ENCODE results near the gene SIN3A.
"Not testable (repeated sequence)": the region's sequence is repeated elsewhere in the genome, so short reads cannot be mapped to it uniquely, and the experiment has no call there.

Gene SIN3A

GRCh38 chr15:75451674-75452363 is at the start of gene SIN3A:
Gene SIN3A, minus strand, starts transcription at chr15:75451690. Its CDS starts 21,315 bp downstream, at chr15:75430375.
- peak; percentile 99 for DNase-seq (ENCODE audit: low read depth in 1 of 2, low spot score in 1 of 2)

DNA sequence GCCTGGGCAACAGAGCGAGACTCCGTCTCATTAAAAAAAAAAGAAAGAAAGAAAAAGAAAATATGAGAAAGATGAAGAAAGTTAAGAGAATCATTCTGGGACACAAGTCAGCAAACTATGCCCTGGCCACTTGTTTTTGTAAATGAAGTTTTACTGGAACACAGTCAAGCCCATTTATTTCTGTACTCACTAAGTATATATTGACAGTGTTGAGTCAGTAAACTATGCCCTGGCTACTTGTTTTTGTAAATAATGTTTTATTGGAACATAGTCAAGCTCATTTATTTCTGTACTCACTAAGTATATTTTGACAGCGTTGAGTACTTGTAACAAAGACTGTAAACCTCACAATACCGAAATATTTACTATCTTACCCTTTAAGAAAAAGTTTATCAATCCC is 42.2 kb upstream of the SIN3A start:
- no peak for DNase-seq (ENCODE audit: low read depth in 1 of 2, low spot score in 1 of 2)

GRCh38 chr15:75483961-75484360 is 32.5 kb upstream of the SIN3A start:
- DNase-seq (ENCODE audit: low read depth in 1 of 2, low spot score in 1 of 2): no peak

DNA sequence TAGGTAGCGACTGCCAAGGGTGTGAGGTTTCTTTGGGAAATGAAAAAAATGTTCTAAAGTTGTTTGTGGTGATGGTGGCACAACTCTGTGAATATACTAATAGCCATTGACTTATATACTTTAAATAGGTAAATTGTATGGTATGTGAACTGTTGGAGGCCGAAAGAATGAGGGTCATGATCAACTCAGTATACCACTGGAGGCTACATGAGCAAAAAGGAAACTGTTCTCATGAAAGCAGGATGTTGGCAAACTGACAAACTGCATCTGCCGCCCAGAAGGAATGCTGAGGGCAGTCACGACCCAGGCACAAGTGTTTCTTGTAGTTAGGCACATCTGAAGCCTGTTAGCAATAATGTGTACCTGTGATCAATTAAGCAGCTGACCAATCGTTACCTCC is 32.1 kb upstream of the SIN3A start:
- not testable (repeated sequence) for DNase-seq (ENCODE audit: low read depth in 1 of 2, low spot score in 1 of 2)

DNA sequence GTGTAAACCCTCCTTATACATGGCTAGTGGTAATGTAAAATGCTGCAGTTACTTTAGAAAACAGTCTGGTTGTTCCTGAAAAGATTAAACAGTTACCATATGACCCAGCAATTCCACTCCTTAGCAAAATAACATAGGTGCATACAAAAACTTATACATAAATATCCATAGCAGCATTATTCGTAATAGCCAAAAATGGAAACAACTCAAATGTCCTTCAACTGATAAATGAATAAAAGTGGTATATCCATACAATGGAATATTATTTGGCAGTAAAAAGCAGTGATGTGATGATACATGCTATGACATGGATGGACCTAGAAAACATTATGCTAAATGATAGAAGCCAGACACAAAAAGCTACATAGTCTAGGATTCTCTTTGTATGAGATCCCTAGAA is 31.6 kb upstream of the SIN3A start:
- no peak for DNase-seq (ENCODE audit: low read depth in 1 of 2, low spot score in 1 of 2)

- DNase-seq (ENCODE audit: low read depth in 1 of 2, low spot score in 1 of 2): not testable (repeated sequence)
Observed at GRCh38 chr15:75480463-75480862, 29.0 kb upstream of the SIN3A start.

GRCh38 chr15:75479670-75480069 is 28.2 kb upstream of the SIN3A start:
- no peak for DNase-seq (ENCODE audit: low read depth in 1 of 2, low spot score in 1 of 2)

DNA sequence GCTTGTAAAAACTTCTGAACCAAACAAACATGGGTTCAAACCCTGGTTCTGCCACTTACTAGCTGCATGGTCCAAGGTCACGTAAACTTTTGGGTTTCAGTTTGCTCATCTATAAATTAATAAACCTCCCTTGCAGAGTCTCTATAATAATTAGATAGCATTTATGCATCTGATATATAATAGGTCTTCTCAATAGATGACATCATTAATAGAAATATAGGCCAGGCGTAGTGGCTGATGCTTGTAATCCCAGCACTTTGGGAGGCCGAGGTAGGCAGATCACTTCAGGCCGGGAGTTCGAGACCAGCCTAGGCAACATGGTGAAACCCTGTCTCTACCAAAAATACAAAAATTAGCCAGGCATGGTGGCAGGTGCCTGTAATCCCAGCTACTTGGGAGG is 25.6 kb upstream of the SIN3A start:
- DNase-seq (ENCODE audit: low read depth in 1 of 2, low spot score in 1 of 2): not testable (repeated sequence)

DNA sequence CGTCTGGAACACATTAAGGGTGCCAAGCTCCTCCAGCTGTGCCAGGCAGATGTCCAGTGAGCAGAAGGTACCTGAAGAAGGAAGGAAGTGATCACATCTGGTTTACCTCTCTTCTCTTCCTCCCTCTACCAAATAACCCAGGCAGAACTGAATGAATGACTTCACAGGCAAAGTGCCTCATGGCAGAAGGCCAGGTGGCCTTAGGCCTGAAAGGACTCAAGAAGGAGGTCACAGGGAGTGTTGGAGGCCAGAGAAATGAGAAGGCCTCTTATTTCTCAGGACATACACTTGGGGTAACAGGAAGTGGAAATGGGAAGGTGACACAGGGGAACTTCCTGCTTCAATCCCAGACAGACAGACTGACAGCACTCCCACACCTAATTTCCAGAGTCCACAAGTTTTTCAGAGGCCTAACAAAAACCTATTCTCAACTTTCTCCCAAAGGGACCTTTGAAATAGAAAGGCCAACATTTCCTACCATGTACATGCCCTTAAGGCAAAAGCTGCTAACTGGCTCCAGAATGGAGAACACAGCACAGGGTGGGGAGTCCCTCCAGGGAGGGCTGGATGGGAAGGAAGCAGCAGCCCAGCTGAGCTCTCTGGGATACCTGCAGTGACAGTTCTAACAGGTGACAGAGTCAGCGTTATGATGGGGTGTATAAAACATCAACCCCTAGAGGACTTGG is 17.6 kb upstream of the SIN3A start:
- DNase-seq (ENCODE audit: low read depth in 1 of 2, low spot score in 1 of 2): no peak

DNA sequence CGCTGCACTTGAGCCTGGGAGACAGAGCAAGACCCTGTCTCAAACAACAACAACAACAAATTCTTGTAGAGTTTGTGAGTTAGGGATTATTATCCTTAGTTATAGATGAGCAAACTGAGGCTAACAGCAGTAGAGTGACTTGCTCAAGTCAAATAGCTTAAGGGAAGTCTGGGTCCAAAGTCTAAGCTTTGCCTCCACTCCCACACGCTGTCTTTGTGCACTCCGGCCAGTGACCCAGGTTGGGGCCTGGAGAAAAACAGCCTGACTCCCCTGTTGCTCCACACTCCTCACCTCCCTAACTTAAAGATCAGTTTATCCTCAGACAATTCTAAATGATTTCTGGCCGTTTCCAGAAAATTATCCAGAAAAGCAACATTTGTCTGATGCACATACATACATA is 9.2 kb upstream of the SIN3A start:
- DNase-seq (ENCODE audit: low read depth in 1 of 2, low spot score in 1 of 2): no peak

DNA sequence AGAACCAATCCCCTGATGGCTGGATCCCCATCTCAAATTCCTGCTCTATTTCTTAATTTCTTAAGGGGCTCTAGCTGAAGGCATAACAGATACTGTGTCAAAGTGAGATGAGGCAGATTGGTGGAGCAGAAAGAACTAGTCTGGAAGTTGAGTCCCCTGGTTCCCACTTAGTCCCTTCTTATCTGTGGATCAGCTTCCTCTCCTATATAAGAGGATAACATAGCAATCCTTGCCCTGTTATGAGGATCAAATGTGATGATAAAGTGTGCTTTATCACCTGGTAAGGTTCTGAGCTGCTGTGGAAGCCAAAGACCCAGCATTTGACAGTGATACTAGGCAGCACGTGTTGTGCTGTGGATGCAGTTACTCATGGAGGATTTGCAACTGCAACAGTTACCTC is 8.1 kb upstream of the SIN3A start:
- DNase-seq (ENCODE audit: low read depth in 1 of 2, low spot score in 1 of 2): no peak

- DNase-seq (ENCODE audit: low read depth in 1 of 2, low spot score in 1 of 2): no peak
Observed at GRCh38 chr15:75456710-75457109, 5.2 kb upstream of the SIN3A start.

DNA sequence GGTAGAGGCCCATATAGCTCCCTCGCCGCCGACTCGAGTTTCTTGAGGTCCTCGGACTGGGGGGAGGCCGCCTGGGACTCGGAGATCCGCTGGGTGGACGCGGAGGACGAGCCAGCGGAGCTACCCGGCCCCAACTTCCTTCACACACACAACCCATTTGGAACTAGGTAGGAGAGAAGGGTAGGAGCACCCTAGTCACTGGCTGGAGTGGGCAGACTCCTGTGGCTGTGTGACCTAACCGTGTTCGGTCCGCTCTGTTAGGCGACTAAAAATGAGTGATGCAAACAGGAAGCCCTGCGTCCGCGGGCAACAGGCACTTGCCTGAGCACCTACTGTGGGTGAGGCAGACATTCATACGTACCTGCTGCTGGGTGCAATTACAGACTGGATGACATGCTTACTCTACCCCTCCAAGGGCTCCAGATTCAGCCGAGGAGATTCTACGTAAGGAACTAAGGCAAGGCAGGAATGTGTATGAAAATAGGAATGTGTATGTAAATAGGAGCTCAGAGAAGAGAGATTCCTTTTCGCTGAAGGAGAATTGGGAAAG is 4.6 kb upstream of the SIN3A start:
- no peak for DNase-seq (ENCODE audit: low read depth in 1 of 2, low spot score in 1 of 2)

DNA sequence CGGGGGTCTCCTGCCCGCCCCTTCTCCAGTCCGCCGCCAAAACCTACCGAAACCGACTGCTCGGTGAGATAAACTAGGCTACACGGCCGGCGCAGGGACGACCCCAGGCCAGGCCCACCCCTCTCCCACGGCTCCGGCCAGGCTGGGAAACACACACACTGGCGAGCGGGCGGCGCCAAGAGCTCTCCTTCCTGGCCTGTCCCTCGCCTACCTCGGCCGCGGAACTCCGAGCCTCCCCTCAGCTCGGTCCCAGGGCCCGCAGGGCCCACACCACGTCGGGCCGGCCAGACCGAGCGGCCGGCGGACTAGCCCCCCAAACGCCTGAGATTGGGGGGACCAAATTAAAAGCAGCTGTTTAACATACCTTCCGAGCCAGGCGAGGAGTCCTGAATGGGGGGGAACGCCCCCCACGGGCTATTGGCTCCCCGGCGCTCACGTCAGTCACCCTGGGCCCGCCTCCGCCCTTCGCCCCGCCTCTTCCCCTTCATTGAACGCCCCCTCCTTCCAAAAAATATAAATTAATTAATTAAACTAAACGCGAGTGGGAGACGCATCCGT is 4.0 kb upstream of the SIN3A start:
- DNase-seq (ENCODE audit: low read depth in 1 of 2, low spot score in 1 of 2): peak; percentile 73 to 84

GRCh38 chr15:75454471-75455378 is 3.2 kb upstream of the SIN3A start:
- peak; percentile 63 to 70 for DNase-seq (ENCODE audit: low read depth in 1 of 2, low spot score in 1 of 2)

DNA sequence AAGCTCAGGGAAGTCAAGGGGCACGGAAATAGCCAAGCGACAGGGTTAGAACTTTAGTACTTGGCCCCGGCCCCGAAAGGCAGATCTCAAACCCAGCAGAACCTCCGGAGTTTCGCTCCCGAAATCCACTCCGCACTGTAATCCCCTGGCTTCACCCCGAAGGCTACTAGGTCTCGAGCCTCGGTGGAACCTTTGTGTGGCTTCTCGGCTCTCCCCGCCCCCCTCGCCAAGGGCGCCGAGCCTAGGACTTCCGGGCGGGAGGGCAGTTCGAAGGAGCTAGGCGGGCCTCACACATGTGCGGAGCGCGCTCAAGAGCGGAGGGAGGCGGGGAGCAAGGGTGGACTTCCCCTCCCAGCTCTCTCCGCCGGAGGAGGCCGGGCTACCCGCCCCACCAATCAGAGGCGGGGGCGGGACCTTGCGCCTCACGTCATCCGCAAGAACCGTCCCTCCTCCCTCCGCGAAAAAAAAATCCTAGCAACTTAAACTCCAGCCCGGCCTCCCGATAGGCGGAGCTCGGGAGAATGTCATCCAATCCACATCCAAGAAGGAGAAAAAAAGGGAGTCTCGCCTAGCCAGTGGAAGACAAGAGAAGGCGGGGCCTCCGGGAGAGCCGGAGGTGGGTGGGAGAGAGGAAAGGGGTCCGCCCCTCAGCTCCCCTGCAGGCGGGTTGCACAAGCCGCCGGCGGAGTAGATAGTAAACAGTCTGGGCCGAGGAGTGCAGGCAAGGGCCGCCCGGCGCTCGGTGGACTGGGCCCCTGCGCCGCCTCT is 2.4 kb upstream of the SIN3A start:
- DNase-seq (ENCODE audit: low read depth in 1 of 2, low spot score in 1 of 2): peak; percentile 92 to 95

DNA sequence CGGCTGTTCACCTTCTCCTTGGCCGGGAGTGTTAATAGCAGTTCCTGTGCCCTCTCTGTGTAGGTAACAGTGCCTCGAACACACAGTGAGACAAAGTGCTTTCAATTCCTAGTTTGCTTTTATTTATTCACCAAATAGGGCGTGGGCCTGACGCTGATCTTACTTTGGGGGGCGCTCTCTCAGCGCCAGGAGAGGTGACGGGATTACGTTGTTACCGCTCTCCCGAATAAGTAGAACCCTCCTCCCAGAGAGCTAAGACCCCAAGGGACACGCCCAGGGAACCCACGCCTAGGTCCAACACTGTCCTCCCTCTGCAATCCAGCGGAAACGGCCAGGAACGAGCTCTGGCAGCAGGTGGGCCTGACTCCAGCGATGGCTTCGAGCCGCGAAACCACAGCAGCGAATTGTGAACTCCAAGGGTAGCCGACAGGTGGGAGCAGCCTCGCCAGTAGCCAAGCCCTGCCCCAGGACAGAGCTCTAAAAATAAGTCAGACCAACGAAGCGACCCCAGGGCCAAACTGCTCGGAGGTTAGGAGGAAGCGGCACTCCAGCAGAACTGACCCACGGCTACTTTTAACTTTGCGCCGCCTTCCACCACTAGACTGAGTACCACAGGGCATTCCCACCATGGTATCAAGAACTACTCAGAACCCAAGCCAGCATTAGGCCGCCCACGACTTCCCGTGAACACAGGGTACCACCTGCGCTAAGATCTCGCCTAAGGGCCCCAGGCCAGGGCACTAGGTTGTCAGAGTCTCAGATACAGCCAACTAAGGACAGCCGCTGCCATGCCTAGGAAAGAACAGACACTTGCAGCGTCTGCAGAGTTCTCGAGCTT is 1.6 kb upstream of the SIN3A start:
- DNase-seq (ENCODE audit: low read depth in 1 of 2, low spot score in 1 of 2): peak; percentile 2 to 59

GRCh38 chr15:75452364-75452864 is 924 bp upstream of the SIN3A start:
- peak; percentile 36 to 54 for DNase-seq (ENCODE audit: low read depth in 1 of 2, low spot score in 1 of 2)

GRCh38 chr15:75451202-75451673 is 252 bp downstream of the SIN3A start:
- no peak for DNase-seq (ENCODE audit: low read depth in 1 of 2, low spot score in 1 of 2)

Data from stimulated activated CD4-positive, alpha-beta T cell treated with anti-CD3 and anti-CD28 coated beads, Interleukin-15, amount 100 ng/mL, for 1 hour (primary cell).